ENCODE measurements around the gene SELENON. TPM values are rescaled to one million over a fixed set of nuclear protein-coding genes. Genes with fewer than 3 reads are reported as not detected.

The SELENON gene
- total and polyA plus RNA-seq, 4 donors, result 4.3 to 16.1 (median 9.0) TPM

DNA sequence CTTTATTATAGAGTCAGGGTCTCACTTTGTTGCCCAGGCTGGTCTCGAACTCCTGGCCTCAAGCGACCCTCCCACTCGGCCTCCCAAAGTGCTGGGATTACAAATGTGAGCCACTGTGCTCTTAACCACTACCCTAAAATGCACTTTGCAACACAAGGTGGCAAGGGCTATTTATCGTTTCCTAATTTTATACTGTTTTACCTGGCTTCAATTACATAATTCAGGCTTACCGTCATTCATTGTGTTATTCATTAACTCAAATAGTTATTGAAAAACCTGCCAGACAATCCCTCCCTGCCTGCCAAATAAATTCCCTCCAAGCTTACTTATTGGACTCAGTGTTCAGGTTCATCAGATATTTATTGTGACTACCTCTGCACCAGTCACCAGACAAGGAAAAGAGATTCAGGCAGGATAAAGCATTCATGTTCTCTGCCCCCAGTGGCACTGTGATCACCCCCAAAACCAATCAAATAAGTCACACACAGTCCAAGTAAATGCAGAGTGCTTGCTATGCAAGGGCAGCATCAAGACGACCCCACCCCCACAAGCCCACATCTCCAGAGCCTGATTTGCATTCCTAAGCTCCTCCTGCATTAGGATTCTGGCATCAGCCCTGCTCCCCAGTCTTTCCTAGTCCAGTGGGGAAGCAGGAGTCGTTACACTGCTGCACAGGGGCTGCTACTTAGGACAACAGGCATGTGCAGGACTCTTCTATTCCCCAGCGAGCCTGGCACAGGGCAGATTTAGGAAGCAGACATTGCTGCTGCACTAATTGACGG lies 67.4 kb downstream of the SELENON start:
- Histone ChIP-seq H3K27ac (ENCODE audit: low read depth in 1 of 2, low read length in 2 of 2) (peak overlapping the region; percentile 44 to 90), H3K9me3 (ENCODE audit: control insufficient read depth in 4 of 4, low read length in 3 of 4) (no peaks in the 10 kb centered on the region), H3K9ac (ENCODE audit: low read depth in 1 of 2, low read length in 2 of 2) (no peak overlapping the region), H3K4me3 (ENCODE audit: low read depth in 1 of 3, low read length in 3 of 3) (no peak overlapping the region), H3K36me3 (ENCODE audit: control insufficient read depth in 4 of 4, insufficient read depth in 3 of 4, low read depth in 1 of 4, low read length in 3 of 4) (peaks cover 0 to 4% (median 0%) of the 10 kb centered on the region in 4 donors), H3K27me3 (ENCODE audit: control insufficient read depth in 4 of 4, insufficient read depth in 4 of 4, low read length in 3 of 4) (no peaks in the 10 kb centered on the region), H3K4me1 (ENCODE audit: control insufficient read depth in 4 of 4, insufficient read depth in 4 of 4, low read length in 3 of 4) (peaks cover 22 to 56% (median 52%) of the 10 kb centered on the region in 4 donors)
- WGBS, result 29% methylated on average over 9 of the region's 9 CpGs
- TF ChIP-seq CTCF (IDR thresholded peaks at IDR 0.05; ENCODE audit: low read depth, low read length, missing input control), result peak; percentile 1
- TF ChIP-seq RXRA (IDR thresholded peaks at IDR 0.05), result peak; percentile 79 to 92
- TF ChIP-seq YY1 (IDR thresholded peaks at IDR 0.05), result peak; percentile 76
- TF ChIP-seq MAX (IDR thresholded peaks at IDR 0.05), result peak; percentile 88
- TF ChIP-seq TAF1 (conservative IDR thresholded peaks at IDR 0.05), result peak; percentile 26
- no peak for TF ChIP-seq FOXA1 (IDR thresholded peaks at IDR 0.05)
- TF ChIP-seq, protein P1, sequence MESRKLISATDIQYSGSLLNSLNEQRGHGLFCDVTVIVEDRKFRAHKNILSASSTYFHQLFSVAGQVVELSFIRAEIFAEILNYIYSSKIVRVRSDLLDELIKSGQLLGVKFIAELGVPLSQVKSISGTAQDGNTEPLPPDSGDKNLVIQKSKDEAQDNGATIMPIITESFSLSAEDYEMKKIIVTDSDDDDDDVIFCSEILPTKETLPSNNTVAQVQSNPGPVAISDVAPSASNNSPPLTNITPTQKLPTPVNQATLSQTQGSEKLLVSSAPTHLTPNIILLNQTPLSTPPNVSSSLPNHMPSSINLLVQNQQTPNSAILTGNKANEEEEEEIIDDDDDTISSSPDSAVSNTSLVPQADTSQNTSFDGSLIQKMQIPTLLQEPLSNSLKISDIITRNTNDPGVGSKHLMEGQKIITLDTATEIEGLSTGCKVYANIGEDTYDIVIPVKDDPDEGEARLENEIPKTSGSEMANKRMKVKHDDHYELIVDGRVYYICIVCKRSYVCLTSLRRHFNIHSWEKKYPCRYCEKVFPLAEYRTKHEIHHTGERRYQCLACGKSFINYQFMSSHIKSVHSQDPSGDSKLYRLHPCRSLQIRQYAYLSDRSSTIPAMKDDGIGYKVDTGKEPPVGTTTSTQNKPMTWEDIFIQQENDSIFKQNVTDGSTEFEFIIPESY (IDR thresholded peaks at IDR 0.05), result peak; percentile 73
- TF ChIP-seq FOXA2 (IDR thresholded peaks at IDR 0.05), result peak; percentile 68
- peak; percentile 45 to 81 for TF ChIP-seq JUND (IDR thresholded peaks at IDR 0.05)
- TF ChIP-seq, protein P2, sequence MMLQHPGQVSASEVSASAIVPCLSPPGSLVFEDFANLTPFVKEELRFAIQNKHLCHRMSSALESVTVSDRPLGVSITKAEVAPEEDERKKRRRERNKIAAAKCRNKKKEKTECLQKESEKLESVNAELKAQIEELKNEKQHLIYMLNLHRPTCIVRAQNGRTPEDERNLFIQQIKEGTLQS (IDR thresholded peaks at IDR 0.05), result peak; percentile 67
- peak; percentile 89 for TF ChIP-seq SP1 (IDR thresholded peaks at IDR 0.05)
- TF ChIP-seq HNF4G (IDR thresholded peaks at IDR 0.05), result peak; percentile 49
- TF ChIP-seq GABPA (IDR thresholded peaks at IDR 0.05 in 1 of 2, conservative IDR thresholded peaks at IDR 0.05 in 1 of 2), result peak in 1 of 2 donors; percentile 47
- TF ChIP-seq NR2F2 (IDR thresholded peaks at IDR 0.05), result peak; percentile 55
- TF ChIP-seq, protein P3, sequence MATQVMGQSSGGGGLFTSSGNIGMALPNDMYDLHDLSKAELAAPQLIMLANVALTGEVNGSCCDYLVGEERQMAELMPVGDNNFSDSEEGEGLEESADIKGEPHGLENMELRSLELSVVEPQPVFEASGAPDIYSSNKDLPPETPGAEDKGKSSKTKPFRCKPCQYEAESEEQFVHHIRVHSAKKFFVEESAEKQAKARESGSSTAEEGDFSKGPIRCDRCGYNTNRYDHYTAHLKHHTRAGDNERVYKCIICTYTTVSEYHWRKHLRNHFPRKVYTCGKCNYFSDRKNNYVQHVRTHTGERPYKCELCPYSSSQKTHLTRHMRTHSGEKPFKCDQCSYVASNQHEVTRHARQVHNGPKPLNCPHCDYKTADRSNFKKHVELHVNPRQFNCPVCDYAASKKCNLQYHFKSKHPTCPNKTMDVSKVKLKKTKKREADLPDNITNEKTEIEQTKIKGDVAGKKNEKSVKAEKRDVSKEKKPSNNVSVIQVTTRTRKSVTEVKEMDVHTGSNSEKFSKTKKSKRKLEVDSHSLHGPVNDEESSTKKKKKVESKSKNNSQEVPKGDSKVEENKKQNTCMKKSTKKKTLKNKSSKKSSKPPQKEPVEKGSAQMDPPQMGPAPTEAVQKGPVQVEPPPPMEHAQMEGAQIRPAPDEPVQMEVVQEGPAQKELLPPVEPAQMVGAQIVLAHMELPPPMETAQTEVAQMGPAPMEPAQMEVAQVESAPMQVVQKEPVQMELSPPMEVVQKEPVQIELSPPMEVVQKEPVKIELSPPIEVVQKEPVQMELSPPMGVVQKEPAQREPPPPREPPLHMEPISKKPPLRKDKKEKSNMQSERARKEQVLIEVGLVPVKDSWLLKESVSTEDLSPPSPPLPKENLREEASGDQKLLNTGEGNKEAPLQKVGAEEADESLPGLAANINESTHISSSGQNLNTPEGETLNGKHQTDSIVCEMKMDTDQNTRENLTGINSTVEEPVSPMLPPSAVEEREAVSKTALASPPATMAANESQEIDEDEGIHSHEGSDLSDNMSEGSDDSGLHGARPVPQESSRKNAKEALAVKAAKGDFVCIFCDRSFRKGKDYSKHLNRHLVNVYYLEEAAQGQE (IDR thresholded peaks at IDR 0.05), result peak; percentile 77
- peak in 1 of 2 donors; percentile 56 for TF ChIP-seq EGR1 (IDR thresholded peaks at IDR 0.05; ENCODE audit: low read depth in 2 of 2)
- TF ChIP-seq HNF4A (conservative IDR thresholded peaks at IDR 0.05), result peak; percentile 88 to 92
- peak; percentile 23 to 41 for TF ChIP-seq RAD21 (IDR thresholded peaks at IDR 0.05)
- DNase-seq (ENCODE audit: low spot score), result no peak

Other genes with a start within 250 kb of the SELENON start
- gene MAN1C1, start 183.4 kb upstream of the SELENON start, total RNA-seq, result 1 to 10 TPM; 6.3 to 9.3 TPM
- gene MAN1C1, start 183.4 kb upstream of the SELENON start, polyA plus RNA-seq, result 10 to 100 TPM in 1 of 2 donors, 1 to 10 TPM in 1; 6.9 to 16.0 TPM
- gene MTFR1L, start 19.8 kb downstream of the SELENON start, total RNA-seq, result 10 to 100 TPM; 22.5 to 48.4 TPM
- 10 to 100 TPM; 33.4 to 47.1 TPM for gene MTFR1L, start 19.8 kb downstream of the SELENON start, polyA plus RNA-seq
- 1 to 10 TPM in 1 of 2 donors, not detected in 1; 9.0 TPM for gene AUNIP, start 59.3 kb downstream of the SELENON start, total RNA-seq
- under 1 TPM; 0.18 to 0.56 TPM for gene AUNIP, start 59.3 kb downstream of the SELENON start, polyA plus RNA-seq
- gene PAQR7, start 75.5 kb downstream of the SELENON start, total RNA-seq, result 1 to 10 TPM; 2.0 to 9.0 TPM
- gene PAQR7, start 75.5 kb downstream of the SELENON start, polyA plus RNA-seq, result 1 to 10 TPM; 1.5 to 1.6 TPM
- 10 to 100 TPM in 1 of 2 donors, under 1 TPM in 1; 0.75 to 40.1 TPM for gene STMN1, start 106.2 kb downstream of the SELENON start, total RNA-seq
- 10 to 100 TPM; 13.5 to 22.2 TPM for gene STMN1, start 106.2 kb downstream of the SELENON start, polyA plus RNA-seq
- gene PAFAH2, start 197.9 kb downstream of the SELENON start, total RNA-seq, result 10 to 100 TPM; 10.2 to 13.8 TPM
- gene PAFAH2, start 197.9 kb downstream of the SELENON start, polyA plus RNA-seq, result 10 to 100 TPM in 1 of 2 donors, 1 to 10 TPM in 1; 9.0 to 11.4 TPM
- under 1 TPM in 1 of 2 donors, not detected in 1; under 0.01 TPM for gene EXTL1, start 221.6 kb downstream of the SELENON start, total RNA-seq
- gene EXTL1, start 221.6 kb downstream of the SELENON start, polyA plus RNA-seq, result not detected
- under 1 TPM; under 0.01 to 0.05 TPM for gene SLC30A2, start 245.9 kb downstream of the SELENON start, total RNA-seq
- gene SLC30A2, start 245.9 kb downstream of the SELENON start, polyA plus RNA-seq, result under 1 TPM in 1 of 2 donors, not detected in 1; 0.12 TPM

Data from liver (tissue), 9 donors.